GM20431 (cell line): ENCODE data around the gene ARHGAP19.

ENCODE experiments used
- in situ Hi-C: fragments of 300-500 bp; cut with MseI, MboI; formaldehyde crosslinking; loops from one replicate; pipeline ENCODE4 v1.15.0; 2020; ENCODE audit warnings: low sequenced_read_pairs; ENCODE audit not compliant: unreplicated experiment

The ARHGAP19 gene

DNA sequence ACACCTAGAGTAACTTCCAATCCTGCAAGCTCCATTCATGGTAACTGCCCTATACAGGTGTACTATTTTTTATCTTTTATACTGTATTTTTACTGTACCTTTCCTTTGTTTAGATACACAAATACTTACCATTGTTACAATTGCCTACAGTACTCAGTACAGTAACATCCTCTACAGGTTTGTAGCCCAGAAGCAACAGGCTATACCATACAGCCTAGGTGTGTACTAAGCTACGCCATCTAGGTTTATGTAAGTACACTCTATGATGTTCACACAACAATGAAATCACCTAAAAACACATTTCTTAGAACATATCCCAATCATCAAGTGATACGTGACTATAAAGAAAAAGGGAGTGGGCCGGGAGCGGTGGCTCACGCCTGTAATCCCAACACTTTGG, 53.6 kb downstream of the ARHGAP19 start:
- in situ Hi-C loops = no loop called here

DNA sequence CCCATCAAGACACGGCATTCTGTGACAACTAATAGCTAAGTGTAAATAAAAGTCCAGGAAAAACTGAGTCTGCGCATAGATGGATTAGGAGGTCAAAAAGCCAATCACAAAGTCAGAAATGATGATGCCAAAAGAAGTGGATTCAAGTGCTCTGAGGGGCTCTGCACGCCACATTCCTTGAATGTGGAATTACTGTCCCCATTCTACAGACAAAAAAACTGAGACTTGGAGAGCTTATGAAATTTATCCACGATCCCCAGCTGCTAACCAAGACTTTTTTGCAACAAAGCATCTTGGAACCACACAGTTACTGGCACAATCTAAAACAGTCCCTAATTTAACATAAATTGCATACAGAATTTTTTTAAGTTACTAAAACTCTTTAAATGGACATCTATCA, 57.1 kb downstream of the ARHGAP19 start:
- in situ Hi-C loops = no loop called here

DNA sequence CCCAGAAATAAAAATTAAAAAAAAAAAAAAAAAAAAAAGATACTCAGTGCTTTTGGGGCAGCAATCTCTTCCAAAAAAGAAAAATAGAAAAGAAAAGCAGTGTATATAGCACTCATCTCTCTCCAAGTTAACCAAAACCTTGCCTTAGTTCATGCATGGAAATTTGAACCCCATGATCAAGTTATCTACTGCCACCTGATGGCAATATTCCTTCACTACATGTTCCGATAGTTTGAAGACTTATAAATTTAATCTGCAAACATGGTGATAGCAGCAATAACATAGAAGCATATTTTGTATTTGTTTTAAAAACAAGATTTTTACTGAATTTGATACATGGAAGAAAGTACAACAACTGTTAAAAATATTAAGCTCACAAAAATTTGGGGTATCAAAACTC, 58.0 kb downstream of the ARHGAP19 start:
- in situ Hi-C loops = no loop called here

DNA sequence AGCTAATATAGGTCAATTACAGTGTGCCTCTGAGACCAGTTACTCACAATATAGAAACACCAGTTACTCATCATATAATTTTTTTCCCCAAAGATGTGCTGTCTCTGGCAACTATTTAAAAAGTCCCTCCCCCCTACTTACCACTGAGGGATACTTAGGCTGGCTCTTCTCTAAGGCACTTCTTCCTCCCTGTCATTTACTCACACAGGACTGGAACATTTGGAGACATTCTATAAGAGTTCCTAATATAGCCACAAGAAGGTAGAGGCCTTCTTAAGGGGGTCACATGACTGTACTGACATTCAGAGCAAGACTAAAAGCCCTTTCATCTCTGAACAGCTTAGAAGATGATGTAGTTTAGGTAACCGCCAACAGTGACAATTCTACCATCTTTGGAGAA, 62.3 kb downstream of the ARHGAP19 start:
- in situ Hi-C loops = no loop called here

DNA sequence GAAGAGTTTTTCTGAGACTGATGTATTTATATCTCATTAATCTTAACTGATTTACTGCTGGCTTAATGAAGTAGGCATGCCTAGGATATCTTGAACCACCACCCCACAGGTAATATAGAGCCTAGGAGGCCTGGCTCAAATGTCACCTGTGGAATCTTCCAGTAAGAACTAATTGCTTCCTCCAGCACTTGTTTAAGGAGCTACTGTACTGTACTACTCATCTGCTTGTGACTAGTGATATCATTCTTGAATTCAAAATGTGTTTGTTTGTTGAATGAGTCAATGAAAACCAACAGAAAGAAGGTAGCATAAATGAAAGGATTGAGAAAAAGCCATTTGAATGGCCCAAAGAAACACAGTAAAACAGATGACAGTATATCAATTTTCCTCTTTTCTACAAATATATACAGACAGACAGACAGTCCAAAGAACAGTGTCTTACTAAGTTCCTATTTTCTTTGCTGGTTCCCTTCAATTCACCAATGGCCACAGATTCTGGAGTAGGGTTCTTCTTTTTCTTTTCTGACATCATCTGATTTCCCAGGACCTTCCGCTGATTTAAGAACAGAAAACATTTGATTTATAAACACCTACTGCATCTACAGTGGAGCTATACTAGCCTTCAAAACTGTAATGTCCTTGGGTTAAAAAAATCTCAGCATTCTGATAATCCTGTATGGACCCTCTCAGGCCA, 63.0 kb downstream of the ARHGAP19 start:
- in situ Hi-C loops = no loop called here

DNA sequence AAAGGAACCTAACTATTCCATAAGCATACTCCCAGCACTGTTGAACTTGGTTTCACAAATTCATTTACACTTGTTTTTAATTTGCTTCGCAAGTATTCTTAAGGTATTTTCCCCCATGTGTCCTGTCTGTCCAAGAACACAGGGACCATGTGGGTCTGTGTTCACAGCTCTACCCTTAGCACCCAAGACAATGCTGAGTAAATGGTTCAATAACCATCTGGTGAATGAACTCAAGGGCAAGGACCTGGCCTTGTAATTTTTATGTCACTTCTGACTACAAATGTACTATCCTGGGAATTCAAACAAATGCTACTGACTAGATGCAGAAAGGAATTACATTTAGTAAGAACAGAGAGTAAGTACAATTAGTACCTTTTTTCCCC, 63.7 kb downstream of the ARHGAP19 start:
- in situ Hi-C loops = no loop called here

DNA sequence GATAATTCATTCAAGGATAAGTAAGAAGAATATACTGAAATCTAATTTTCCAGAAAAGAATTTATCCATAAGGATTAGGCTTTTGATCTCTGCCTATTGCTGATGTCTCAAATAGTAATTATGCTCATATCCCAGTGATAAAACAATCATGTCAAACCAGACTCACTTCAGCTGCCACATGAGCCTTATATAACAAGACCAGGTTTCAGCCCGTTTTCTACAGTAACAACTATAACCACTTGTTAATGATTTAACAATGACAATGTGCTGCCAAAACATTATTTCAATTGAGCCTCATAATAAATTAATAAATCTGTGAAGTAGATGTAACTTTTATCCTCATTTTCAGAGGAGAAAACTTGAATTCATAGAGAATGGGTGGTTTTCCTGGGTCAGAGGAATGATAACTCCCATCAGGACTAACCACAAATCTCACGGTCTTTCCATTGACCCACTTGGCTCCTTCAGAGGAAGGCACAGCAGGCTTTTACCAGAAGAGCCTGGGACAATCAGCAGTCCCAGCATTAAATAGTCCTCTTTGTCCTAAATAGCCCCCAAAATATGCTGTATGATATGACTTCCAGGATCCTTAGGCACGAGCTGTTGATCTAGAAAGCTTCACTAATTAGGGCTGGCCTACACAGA, 64.2 kb downstream of the ARHGAP19 start:
- in situ Hi-C loops = no loop called here

DNA sequence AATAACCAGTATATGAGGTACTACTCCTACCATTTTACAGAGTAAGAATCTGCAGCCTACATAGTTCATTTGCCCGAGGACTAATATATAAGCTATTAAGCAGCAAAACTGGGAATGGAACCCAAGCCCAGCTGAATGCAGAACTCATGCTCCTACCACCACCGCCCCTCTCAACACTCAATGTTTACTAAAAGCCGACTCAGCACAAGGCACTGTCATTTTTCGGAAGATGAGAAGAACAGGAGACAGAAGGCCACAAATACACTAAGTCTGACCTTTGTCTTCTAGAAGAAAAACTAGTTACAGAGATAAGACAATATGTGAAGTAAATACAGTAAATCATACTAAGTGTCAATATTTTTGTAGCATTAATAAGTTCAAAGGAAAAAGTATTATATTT, 66.0 kb downstream of the ARHGAP19 start:
- in situ Hi-C loops = no loop called here

DNA sequence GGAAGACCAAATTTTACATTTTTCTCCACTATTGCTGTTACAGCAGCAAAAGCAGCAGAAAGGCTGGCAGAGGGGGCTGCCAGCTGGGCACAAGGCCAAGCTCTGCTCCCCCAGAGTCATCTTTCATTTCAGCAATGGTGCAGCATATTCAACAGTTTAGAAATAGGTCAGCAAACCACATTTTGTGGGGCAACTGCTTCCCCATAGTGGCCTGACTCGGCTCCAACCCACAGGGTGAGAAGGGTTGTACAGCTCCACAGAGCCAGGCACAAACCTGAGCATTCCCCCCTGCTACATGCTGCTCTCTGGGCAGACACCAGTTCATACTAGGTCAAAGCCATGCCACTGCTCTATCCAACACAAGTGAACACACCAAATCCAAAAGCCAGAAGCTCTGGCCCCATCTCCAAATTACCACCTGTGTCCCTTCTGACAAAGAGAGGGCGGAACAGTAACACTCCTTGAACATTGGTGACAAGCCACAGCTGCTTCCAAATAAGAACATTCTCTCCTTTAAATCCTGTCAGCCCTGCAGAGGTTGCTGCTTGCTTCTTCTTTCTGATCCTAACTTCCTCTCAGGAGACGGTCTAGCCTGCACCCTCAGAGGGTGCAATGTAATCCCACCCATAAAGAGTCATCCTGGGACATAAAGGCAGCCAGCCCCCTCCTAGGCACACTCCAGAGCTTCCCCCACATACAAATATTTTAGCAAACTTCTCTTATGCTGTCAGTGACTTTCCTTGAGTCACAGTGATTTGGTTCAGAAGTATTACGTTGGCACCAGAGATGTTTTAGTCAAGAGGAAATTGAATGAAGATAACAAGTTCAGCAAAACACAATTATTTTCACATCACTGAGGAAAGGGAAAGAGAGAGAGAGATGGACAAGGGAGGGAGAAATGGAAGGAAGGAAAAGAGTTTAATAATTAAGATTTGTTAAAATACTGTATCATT, 67.7 kb downstream of the ARHGAP19 start:
- in situ Hi-C loops = loop anchor here (25.0 kb wide), 1 partner anchor 462 kb away; no protein-coding TSS in a partner anchor

DNA sequence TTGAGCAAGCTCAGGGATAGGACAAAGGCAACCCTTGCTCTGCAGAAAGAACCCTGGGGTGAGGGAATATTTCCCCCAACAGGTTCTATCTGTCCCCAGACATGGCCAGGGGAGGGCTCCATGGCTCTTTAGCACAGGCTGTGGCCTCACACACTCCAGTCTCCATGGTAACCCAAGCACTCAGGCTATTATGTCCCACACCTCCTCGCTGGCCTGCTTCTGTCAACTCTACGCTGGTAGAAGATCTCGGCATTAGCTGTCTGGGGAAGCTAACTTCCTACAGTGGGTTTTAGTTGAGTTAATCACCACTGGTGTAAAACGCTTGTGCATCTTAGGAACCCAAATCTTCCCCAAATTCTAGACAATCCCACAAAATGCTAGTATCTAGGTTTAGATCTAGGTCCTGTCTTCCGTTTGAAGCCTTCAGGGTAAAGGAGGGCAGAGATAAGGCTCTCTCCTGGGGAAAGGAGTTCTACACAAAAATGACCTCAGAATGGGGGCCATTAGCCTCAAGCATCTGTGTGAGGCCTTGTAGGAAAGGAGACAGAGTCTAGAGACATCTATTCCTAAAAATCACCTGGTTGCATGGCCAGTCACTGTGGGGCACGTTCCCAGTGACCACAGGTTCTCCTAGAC, 70.0 kb downstream of the ARHGAP19 start:
- in situ Hi-C loops = loop anchor here (25.0 kb wide), 1 partner anchor 460 kb away; no protein-coding TSS in a partner anchor

DNA sequence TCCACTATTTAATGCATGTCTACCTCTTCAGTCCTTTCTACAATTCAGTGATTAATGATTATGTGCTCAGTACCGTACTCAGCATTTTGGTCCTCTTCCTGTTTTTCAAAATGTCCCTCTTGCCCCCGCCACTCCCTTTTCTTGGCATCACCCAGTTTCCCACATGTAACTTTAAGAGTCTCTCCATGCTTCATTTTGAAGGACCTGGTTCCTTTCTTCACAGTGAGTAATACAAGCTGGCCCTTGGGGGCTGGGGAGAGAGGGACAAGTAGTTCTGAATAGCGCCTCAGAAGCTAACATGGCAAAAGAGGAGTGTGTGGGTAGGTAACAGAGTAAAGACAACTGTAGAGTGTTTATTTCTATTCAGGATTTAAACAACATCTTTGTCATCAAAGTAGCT, 72.1 kb downstream of the ARHGAP19 start:
- in situ Hi-C loops = loop anchor here (25.0 kb wide), 1 partner anchor 458 kb away; no protein-coding TSS in a partner anchor

DNA sequence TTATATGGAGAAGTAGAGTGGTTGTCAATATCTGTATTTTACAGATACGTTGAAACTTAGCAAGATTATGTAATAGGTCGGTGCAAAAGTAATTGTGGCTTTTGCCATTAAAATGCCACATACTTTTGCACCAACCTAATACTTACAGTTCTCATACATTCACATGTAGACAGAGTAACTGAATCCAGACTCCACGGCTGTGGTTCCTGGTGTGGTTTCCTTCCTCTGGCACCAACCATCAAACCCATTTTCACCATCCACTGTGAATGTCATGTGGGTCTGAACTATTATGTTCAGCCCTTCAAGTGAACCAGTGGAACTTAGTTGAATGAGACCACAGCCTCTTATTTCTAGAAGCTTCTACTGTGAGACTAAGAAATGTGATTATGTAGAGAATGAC, 75.1 kb downstream of the ARHGAP19 start:
- in situ Hi-C loops = loop anchor here (25.0 kb wide), 1 partner anchor 455 kb away; no protein-coding TSS in a partner anchor

DNA sequence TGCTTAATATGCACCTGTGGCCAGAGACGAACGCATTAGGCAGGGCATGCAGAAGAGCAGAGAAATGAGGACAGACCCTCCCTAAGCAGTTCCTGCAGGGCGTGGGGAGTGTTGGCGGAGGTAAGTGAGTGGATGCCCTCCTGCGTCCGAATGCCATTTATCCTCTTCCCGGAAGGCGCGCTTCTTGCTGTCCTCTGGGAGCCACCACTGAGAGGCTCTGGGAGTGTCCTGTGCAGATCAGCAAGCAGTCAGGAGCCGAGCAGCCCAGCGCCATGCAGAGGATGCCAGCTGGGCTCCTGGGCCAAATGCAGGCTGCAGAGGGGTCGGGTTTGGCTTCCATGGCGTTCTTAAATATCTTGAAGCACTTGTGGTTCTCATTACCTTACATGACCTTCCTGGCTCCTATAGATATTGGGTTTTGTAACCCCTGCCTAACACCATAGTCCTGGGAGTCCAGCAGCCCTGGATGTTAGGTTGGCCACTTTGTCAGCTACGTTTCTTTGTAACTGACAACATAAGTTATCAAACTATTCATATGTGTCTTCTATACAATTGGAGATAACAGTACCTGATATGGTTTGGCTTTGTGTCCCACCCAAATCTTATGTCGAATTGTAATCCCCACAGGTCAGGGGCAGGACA, 76.7 kb downstream of the ARHGAP19 start:
- in situ Hi-C loops = loop anchor here (25.0 kb wide), 1 partner anchor 453 kb away; no protein-coding TSS in a partner anchor

DNA sequence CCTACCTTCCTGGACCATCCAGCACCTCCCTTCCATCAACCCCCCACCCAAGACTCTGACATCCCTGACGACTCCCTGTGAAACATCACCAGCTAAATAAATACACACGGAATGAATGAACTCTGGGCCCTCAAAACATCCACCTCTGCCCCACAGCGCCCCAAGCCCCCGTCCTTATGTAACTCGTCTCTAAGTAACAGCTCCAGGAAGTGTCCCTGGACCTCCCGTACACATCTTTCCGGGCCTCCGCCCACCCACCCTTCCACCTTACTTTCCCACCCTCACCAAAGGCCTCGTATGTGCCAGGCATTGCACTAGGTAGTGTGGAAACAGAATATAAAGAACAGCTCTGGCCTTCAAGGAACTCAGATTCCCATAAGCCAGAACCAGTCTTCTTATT, 79.0 kb downstream of the ARHGAP19 start:
- in situ Hi-C loops = loop anchor here (25.0 kb wide), 1 partner anchor 451 kb away; no protein-coding TSS in a partner anchor

DNA sequence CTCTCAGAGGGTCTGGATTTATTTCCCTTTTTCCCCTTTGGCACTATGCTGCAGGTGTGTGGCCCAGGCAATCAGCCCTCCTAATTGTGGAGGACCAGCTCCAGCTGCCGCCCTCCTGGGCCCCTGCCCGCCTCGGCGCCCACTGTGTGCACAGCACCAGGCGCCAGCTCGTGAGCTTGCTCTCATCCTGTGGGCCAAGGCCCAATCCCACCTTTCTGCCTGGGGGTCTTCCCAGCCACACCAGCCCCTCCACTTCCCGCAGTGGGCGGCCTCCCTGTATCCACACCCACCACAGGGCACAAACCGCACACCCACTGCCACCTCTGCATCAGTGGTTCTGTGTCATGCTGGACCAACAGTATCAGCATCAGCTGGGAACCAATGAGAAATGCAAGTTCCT, 81.2 kb downstream of the ARHGAP19 start:
- in situ Hi-C loops = loop anchor here (25.0 kb wide), 1 partner anchor 449 kb away; no protein-coding TSS in a partner anchor

DNA sequence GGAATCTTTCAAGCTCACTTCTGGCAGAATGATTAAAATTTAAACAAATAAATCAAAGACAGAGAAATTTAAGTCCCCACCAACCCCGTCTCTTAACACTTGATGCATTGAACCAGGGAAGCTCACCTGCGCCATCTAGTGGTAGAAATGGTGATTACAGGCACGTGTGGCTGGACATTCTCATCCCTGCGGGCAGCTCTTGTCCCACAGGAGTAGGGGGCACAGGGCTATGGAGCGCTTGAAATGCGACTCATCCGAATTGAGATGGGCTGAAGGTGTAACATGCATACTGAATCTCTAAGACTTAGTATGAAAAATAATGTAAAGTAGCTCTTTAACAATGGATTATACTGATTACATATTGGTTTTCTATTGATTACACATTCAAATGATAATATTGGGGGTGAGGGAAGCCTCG, 81.9 kb downstream of the ARHGAP19 start:
- in situ Hi-C loops = loop anchor here (25.0 kb wide), 1 partner anchor 448 kb away; no protein-coding TSS in a partner anchor

DNA sequence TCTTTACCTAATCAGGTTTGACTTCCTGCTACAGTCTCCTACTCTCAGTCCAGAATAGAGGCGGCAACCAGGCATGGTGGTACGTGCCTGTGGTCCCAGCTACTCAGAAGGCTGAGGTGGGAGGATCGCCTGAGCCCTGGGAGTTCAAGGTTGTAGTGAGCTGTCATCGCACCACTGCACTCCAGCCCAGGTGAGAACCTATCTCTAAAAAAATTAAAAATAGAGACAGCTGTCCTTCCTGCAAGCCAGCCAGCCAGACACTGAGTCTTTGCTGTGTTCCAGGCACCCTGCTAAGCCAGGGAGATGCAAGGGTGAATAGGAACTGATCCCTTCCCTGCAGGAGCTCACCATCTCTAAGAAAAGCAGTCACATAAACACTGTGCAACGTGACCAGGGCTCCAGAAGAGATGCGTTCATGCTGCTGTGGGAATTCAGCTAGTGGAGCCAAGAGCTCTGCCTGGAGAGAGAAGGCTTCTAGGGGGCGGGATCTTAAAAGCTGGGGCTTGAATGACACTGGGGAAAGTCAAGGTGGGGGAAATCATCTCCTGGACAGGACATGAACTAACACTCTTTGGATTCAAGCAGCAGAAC, 84.6 kb downstream of the ARHGAP19 start:
- in situ Hi-C loops = loop anchor here (5.0 to 25.0 kb wide), 2 partner anchors 136 to 446 kb away; no protein-coding TSS in a partner anchor

DNA sequence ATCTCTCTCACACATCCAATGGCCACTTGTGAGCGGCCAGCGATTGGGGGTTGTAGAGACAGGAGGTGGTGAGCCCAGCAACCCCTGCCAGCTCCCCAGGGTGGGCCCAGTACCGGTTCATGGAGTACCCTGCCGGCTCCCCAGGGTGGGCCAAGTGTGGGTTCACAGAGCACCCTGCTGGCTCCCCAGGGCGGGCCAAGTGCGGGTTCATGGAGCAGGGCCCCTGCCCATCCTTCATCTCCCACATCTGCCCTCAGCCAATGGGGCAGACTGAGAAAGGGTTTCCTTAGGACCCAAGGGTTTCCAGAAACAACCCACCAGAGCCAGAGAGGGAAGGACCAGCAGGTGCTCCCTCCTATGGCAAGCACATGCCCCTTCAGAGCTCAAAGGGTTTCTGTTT, 85.3 kb downstream of the ARHGAP19 start:
- in situ Hi-C loops = loop anchor here (5.0 to 25.0 kb wide), 2 partner anchors 135 to 445 kb away; no protein-coding TSS in a partner anchor
